ENCODE measurements around the gene ACTR3.

ACTR3 gene

GRCh38 chr2:113910110-113910717 is 20.3 kb downstream of the ACTR3 start:
- Histone ChIP-seq H3K27me3 (ENCODE audit: insufficient read depth, low read length) (no peaks in the 10 kb centered on the region), H3K9ac (ENCODE audit: low read depth, low read length) (no peak overlapping the region), H3K27ac (ENCODE audit: low read depth, low read length) (no peak overlapping the region), H3K4me3 (ENCODE audit: low read length) (no peak overlapping the region), H3K4me1 (ENCODE audit: insufficient read depth, low read length) (peaks cover 7% of the 10 kb centered on the region), H3K9me3 (ENCODE audit: insufficient read depth, low read depth, low read length) (no peaks in the 10 kb centered on the region), H3K36me3 (ENCODE audit: insufficient read depth, low read length) (peaks cover 25% of the 10 kb centered on the region)
- WGBS: 92% methylated on average over 2 of the region's 5 CpGs

GRCh38 chr2:113910967-113911678 is 21.2 kb downstream of the ACTR3 start:
- Histone ChIP-seq H3K27ac (ENCODE audit: low read depth, low read length) (no peak overlapping the region), H3K4me1 (ENCODE audit: insufficient read depth, low read length) (peaks cover 7% of the 10 kb centered on the region), H3K36me3 (ENCODE audit: insufficient read depth, low read length) (peaks cover 34% of the 10 kb centered on the region), H3K27me3 (ENCODE audit: insufficient read depth, low read length) (no peaks in the 10 kb centered on the region), H3K4me3 (ENCODE audit: low read length) (no peak overlapping the region), H3K9me3 (ENCODE audit: insufficient read depth, low read depth, low read length) (no peaks in the 10 kb centered on the region), H3K9ac (ENCODE audit: low read depth, low read length) (no peak overlapping the region)
- WGBS: 89% methylated on average over 1 of the region's 6 CpGs

- no peaks in the 10 kb centered on the region for H3K9me3 ChIP-seq (ENCODE audit: insufficient read depth, low read depth, low read length)
- H3K4me3 ChIP-seq (ENCODE audit: low read length): no peak overlapping the region
- H3K27me3 ChIP-seq (ENCODE audit: insufficient read depth, low read length): no peaks in the 10 kb centered on the region
- H3K36me3 ChIP-seq (ENCODE audit: insufficient read depth, low read length): peaks cover 69% of the 10 kb centered on the region
- no peaks in the 10 kb centered on the region for H3K4me1 ChIP-seq (ENCODE audit: insufficient read depth, low read length)
- H3K27ac ChIP-seq (ENCODE audit: low read depth, low read length): no peak overlapping the region
- WGBS: 88% methylated on average over 10 of the region's 10 CpGs
- no peak overlapping the region for H3K9ac ChIP-seq (ENCODE audit: low read depth, low read length)
These were observed 25.4 kb downstream of the ACTR3 start for GRCh38 chr2:113915082-113915819.

GRCh38 chr2:113918229-113918628 is 28.3 kb downstream of the ACTR3 start:
- H3K27ac ChIP-seq (ENCODE audit: low read depth, low read length): no peak overlapping the region
- H3K9me3 ChIP-seq (ENCODE audit: insufficient read depth, low read depth, low read length): no peaks in the 10 kb centered on the region
- no peak overlapping the region for H3K9ac ChIP-seq (ENCODE audit: low read depth, low read length)
- H3K4me3 ChIP-seq (ENCODE audit: low read length): no peak overlapping the region
- WGBS: no CpG with 5 or more reads among the region's 1 CpG
- no peaks in the 10 kb centered on the region for H3K4me1 ChIP-seq (ENCODE audit: insufficient read depth, low read length)
- H3K27me3 ChIP-seq (ENCODE audit: insufficient read depth, low read length): no peaks in the 10 kb centered on the region
- peaks cover 70% of the 10 kb centered on the region for H3K36me3 ChIP-seq (ENCODE audit: insufficient read depth, low read length)

- H3K27ac ChIP-seq (ENCODE audit: low read depth, low read length): no peak overlapping the region
- H3K4me3 ChIP-seq (ENCODE audit: low read length): no peak overlapping the region
- H3K27me3 ChIP-seq (ENCODE audit: insufficient read depth, low read length): no peaks in the 10 kb centered on the region
- H3K9me3 ChIP-seq (ENCODE audit: insufficient read depth, low read depth, low read length): no peaks in the 10 kb centered on the region
- WGBS: 86% methylated on average over 3 of the region's 3 CpGs
- no peak overlapping the region for H3K9ac ChIP-seq (ENCODE audit: low read depth, low read length)
- no peaks in the 10 kb centered on the region for H3K4me1 ChIP-seq (ENCODE audit: insufficient read depth, low read length)
- H3K36me3 ChIP-seq (ENCODE audit: insufficient read depth, low read length): peaks cover 53% of the 10 kb centered on the region
These were observed 31.1 kb downstream of the ACTR3 start for GRCh38 chr2:113920996-113921395.

GRCh38 chr2:113922335-113922734 is 32.4 kb downstream of the ACTR3 start:
- Histone ChIP-seq H3K4me1 (ENCODE audit: insufficient read depth, low read length) (no peaks in the 10 kb centered on the region), H3K27ac (ENCODE audit: low read depth, low read length) (no peak overlapping the region), H3K4me3 (ENCODE audit: low read length) (no peak overlapping the region), H3K9me3 (ENCODE audit: insufficient read depth, low read depth, low read length) (no peaks in the 10 kb centered on the region), H3K36me3 (ENCODE audit: insufficient read depth, low read length) (peaks cover 55% of the 10 kb centered on the region), H3K27me3 (ENCODE audit: insufficient read depth, low read length) (no peaks in the 10 kb centered on the region), H3K9ac (ENCODE audit: low read depth, low read length) (no peak overlapping the region)
- WGBS: 96% methylated on average over 6 of the region's 6 CpGs

- peaks cover 55% of the 10 kb centered on the region for H3K36me3 ChIP-seq (ENCODE audit: insufficient read depth, low read length)
- no peaks in the 10 kb centered on the region for H3K9me3 ChIP-seq (ENCODE audit: insufficient read depth, low read depth, low read length)
- H3K27me3 ChIP-seq (ENCODE audit: insufficient read depth, low read length): no peaks in the 10 kb centered on the region
- H3K27ac ChIP-seq (ENCODE audit: low read depth, low read length): no peak overlapping the region
- H3K4me1 ChIP-seq (ENCODE audit: insufficient read depth, low read length): no peaks in the 10 kb centered on the region
- H3K9ac ChIP-seq (ENCODE audit: low read depth, low read length): no peak overlapping the region
- no peak overlapping the region for H3K4me3 ChIP-seq (ENCODE audit: low read length)
- WGBS: 75% methylated on average over 3 of the region's 3 CpGs
These were observed 32.9 kb downstream of the ACTR3 start for GRCh38 chr2:113922784-113923183.

- WGBS: 82% methylated on average over 6 of the region's 6 CpGs
- peaks cover 57% of the 10 kb centered on the region for H3K36me3 ChIP-seq (ENCODE audit: insufficient read depth, low read length)
- H3K27ac ChIP-seq (ENCODE audit: low read depth, low read length): no peak overlapping the region
- H3K27me3 ChIP-seq (ENCODE audit: insufficient read depth, low read length): no peaks in the 10 kb centered on the region
- H3K9me3 ChIP-seq (ENCODE audit: insufficient read depth, low read depth, low read length): no peaks in the 10 kb centered on the region
- no peak overlapping the region for H3K4me3 ChIP-seq (ENCODE audit: low read length)
- H3K9ac ChIP-seq (ENCODE audit: low read depth, low read length): no peak overlapping the region
- H3K4me1 ChIP-seq (ENCODE audit: insufficient read depth, low read length): no peaks in the 10 kb centered on the region
These were observed 36.0 kb downstream of the ACTR3 start for GRCh38 chr2:113925884-113926283.

GRCh38 chr2:113926314-113926713 is 36.4 kb downstream of the ACTR3 start:
- Histone ChIP-seq H3K9me3 (ENCODE audit: insufficient read depth, low read depth, low read length) (no peaks in the 10 kb centered on the region), H3K4me3 (ENCODE audit: low read length) (no peak overlapping the region), H3K36me3 (ENCODE audit: insufficient read depth, low read length) (peaks cover 58% of the 10 kb centered on the region), H3K27me3 (ENCODE audit: insufficient read depth, low read length) (no peaks in the 10 kb centered on the region), H3K4me1 (ENCODE audit: insufficient read depth, low read length) (no peaks in the 10 kb centered on the region), H3K9ac (ENCODE audit: low read depth, low read length) (no peak overlapping the region), H3K27ac (ENCODE audit: low read depth, low read length) (no peak overlapping the region)
- WGBS: 96% methylated on average over 3 of the region's 3 CpGs

GRCh38 chr2:113930448-113930847 is 40.6 kb downstream of the ACTR3 start:
- Histone ChIP-seq H3K36me3 (ENCODE audit: insufficient read depth, low read length) (peaks cover 88% of the 10 kb centered on the region), H3K9me3 (ENCODE audit: insufficient read depth, low read depth, low read length) (no peaks in the 10 kb centered on the region), H3K4me3 (ENCODE audit: low read length) (no peak overlapping the region), H3K27me3 (ENCODE audit: insufficient read depth, low read length) (no peaks in the 10 kb centered on the region), H3K9ac (ENCODE audit: low read depth, low read length) (no peak overlapping the region), H3K27ac (ENCODE audit: low read depth, low read length) (no peak overlapping the region), H3K4me1 (ENCODE audit: insufficient read depth, low read length) (no peaks in the 10 kb centered on the region)
- 92% methylated on average over 1 of the region's 1 CpG for WGBS

GRCh38 chr2:113937501-113937900 is 47.6 kb downstream of the ACTR3 start:
- Histone ChIP-seq H3K9ac (ENCODE audit: low read depth, low read length) (no peak overlapping the region), H3K4me3 (ENCODE audit: low read length) (no peak overlapping the region), H3K36me3 (ENCODE audit: insufficient read depth, low read length) (peaks cover 88% of the 10 kb centered on the region), H3K4me1 (ENCODE audit: insufficient read depth, low read length) (no peaks in the 10 kb centered on the region), H3K27ac (ENCODE audit: low read depth, low read length) (no peak overlapping the region), H3K9me3 (ENCODE audit: insufficient read depth, low read depth, low read length) (no peaks in the 10 kb centered on the region), H3K27me3 (ENCODE audit: insufficient read depth, low read length) (no peaks in the 10 kb centered on the region)
